ENCODE data around the gene SLFN5. TPM values are rescaled to one million over a fixed set of nuclear protein-coding genes. Genes with fewer than 3 reads are reported as not detected.
"Not testable (repeated sequence)": the region's sequence is repeated elsewhere in the genome, so short reads cannot be mapped to it uniquely, and the experiment has no call there.

SLFN5 gene
- total and polyA plus RNA-seq, 2 of the 4 experiments (the other 2 are of a cell fraction): 13.0 to 48.9 TPM

DNA sequence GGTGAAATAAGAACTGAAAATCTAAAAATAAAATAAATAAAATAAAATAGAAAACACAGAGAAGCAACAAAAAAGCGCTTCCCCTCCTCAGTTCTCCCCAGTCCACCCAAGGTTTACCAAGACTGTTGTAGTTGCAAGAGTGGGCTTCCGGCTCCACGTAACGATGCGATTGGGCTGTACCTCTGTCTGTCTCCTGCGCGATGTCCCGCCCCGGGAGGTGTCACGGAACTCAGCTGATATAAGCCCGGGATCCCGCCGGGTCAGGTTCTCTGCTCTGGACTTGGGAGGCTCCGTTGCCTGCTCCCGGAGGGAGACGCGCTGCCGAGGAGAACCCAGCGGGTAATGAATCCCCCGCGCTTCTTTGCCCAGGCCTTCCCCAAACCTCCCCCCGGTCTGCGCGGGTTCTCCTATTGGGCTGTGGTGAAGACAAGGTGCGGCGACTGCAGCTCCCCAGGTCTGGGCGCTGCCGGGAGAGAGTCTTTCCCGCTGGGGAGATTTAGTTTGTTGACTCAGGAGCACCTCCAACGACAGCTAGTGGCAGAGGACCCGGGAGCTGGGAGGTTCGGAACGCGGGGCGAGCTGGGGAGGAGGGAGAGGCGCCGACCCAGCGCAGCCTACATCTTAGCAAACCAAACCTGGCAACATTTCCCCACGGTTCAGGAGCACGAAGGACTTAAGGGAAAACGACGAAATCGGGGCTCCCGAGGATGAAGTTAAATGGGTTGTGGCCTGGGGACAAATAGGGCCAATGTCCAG, at the start of gene SLFN5 (continued):
- TF ChIP-seq, protein P1, sequence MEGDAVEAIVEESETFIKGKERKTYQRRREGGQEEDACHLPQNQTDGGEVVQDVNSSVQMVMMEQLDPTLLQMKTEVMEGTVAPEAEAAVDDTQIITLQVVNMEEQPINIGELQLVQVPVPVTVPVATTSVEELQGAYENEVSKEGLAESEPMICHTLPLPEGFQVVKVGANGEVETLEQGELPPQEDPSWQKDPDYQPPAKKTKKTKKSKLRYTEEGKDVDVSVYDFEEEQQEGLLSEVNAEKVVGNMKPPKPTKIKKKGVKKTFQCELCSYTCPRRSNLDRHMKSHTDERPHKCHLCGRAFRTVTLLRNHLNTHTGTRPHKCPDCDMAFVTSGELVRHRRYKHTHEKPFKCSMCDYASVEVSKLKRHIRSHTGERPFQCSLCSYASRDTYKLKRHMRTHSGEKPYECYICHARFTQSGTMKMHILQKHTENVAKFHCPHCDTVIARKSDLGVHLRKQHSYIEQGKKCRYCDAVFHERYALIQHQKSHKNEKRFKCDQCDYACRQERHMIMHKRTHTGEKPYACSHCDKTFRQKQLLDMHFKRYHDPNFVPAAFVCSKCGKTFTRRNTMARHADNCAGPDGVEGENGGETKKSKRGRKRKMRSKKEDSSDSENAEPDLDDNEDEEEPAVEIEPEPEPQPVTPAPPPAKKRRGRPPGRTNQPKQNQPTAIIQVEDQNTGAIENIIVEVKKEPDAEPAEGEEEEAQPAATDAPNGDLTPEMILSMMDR (conservative IDR thresholded peaks at IDR 0.05; ENCODE audit: low read depth, low read length): no peak
- TF ChIP-seq BHLHE40 (IDR thresholded peaks at IDR 0.05; ENCODE audit: low read depth, low read length): 0 out of 2 replicates have a peak, but pooled peaks have one; percentile 16
- TF ChIP-seq MAFK (IDR thresholded peaks at IDR 0.05; ENCODE audit: low read depth, low read length): no peak
- TF ChIP-seq SMC3 (IDR thresholded peaks at IDR 0.05; ENCODE audit: low read depth, low read length): no peak
- no peak for TF ChIP-seq FOS (IDR thresholded peaks at IDR 0.05; ENCODE audit: low read depth, low read length)

DNA sequence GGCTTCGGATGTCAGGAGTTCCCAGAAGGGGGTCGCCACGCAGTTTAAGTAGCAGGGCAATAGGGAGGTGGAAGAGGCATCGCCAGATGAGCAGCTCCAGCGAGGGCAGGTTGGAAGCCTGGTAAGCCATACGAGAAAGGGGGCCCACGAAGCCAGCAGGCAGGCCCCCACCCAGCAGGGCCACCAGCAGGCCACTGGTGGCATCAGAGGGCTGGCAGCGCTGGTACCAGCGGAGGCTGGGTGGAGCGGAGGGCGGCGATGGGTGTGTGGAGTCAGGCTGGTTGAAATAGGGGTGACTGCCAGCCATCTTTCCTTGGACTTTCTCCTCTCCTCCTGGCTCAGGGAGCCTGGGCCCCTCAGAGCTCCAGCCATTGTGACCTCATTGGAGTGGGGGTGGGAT, 48.9 kb upstream of the SLFN5 start, which contains the start of gene SLC35G3:
Gene SLC35G3 (minus strand): TSS at position 393 of the 400 bp plus-strand sequence. CDS start 86 bp downstream, at position 307.
- H4K5ac ChIP-seq (ENCODE audit: low read depth, low read length); in situ Hi-C loops (cut with MboI; ENCODE audit: low sequenced_read_pairs); H2AK9ac ChIP-seq (replicated peaks; ENCODE audit: low read depth, low read length, poor library complexity); H3K4me3 ChIP-seq (ENCODE audit: insufficient read depth, low read depth, low read length); H3K4me2 ChIP-seq (ENCODE audit: low read depth, low read length); H3K14ac ChIP-seq (replicated peaks; ENCODE audit: low read depth, low read length); H3K4ac ChIP-seq (ENCODE audit: low read depth, low read length); H3K23ac ChIP-seq (ENCODE audit: low read depth, low read length); H3K18ac ChIP-seq (ENCODE audit: low read depth, low read length); CTCF ChIA-PET; H3K36me3 ChIP-seq (ENCODE audit: control insufficient read depth, insufficient read depth, low read length); BruUV-seq (replicated peaks); H3K27me3 ChIP-seq (ENCODE audit: control insufficient read depth, insufficient read depth, low read length); H4K8ac ChIP-seq (ENCODE audit: low read depth in 2 of 2, low read length in 2 of 2); H3K79me1 ChIP-seq (ENCODE audit: low read depth in 1 of 2, low read length in 2 of 2); H4K91ac ChIP-seq (ENCODE audit: insufficient read depth, low read depth, low read length); H3K9me3 ChIP-seq (ENCODE audit: control insufficient read depth, insufficient read depth, low read length); H3K9ac ChIP-seq (ENCODE audit: low read depth, low read length); H4K20me1 ChIP-seq (ENCODE audit: insufficient read depth, low read length); POLR2A ChIA-PET (ENCODE audit: unreplicated experiment); DNase-seq; H2BK5ac ChIP-seq (ENCODE audit: low read depth, low read length, poor library complexity, severe bottlenecking); H2AFZ ChIP-seq (replicated peaks; ENCODE audit: low read length, poor library complexity); H2BK20ac ChIP-seq (ENCODE audit: low read depth, low read length); H3K27ac ChIP-seq (ENCODE audit: insufficient read depth, low read length); H2BK120ac ChIP-seq (ENCODE audit: low read depth, low read length); H2AK5ac ChIP-seq (ENCODE audit: low read depth, low read length); H3K4me1 ChIP-seq (ENCODE audit: control insufficient read depth, insufficient read depth, low read length); H3K9me1 ChIP-seq (ENCODE audit: insufficient read depth, low read length); H2BK15ac ChIP-seq (ENCODE audit: low read depth, low read length); H3K56ac ChIP-seq (ENCODE audit: extremely low read depth, insufficient read depth, low read length); ATAC-seq (ENCODE audit: low read depth): not testable (repeated sequence)
- intact Hi-C loops (cut with micrococcal nuclease) (loop anchor here (10.0 kb wide), 1 partner anchor 101 kb away; no protein-coding TSS in a partner anchor), dilution Hi-C loops (cut with HindIII; ENCODE audit: low sequenced_read_pairs, unreplicated experiment) (loop anchor here (25.0 kb wide), 1 partner anchor 343 kb away; the partner anchor contains the start of gene SLFN12L)
- 70% methylated on average over 2 of the region's 12 CpGs; no CpG with 5 or more reads in 1 of the 2 experiments for WGBS, 2 experiments (ENCODE audit: extremely low coverage in 2 of 2, insufficient read length in 1 of 2)
